H9 (cell line): Measurements from ENCODE around the gene FCHSD2. TPM values are rescaled to one million over a fixed set of nuclear protein-coding genes. Genes with fewer than 3 reads are reported as not detected.

Source experiments
- DNase-seq: peaks from one replicate; pipeline ENCODE4 v3.0.0-alpha.2; 2017
- H2AFZ ChIP-seq: one replicate; pipeline ENCODE4 v1.6.1; 2013; ENCODE audit warnings: mild to moderate bottlenecking, low read length, control low read depth, moderate library complexity
- H2AK5ac ChIP-seq: 2 replicates; pipeline ENCODE4 v1.6.1; 2013; ENCODE audit warnings: low read length, control low read depth, mixed read lengths; ENCODE audit not compliant: insufficient read length
- H2BK120ac ChIP-seq: one replicate; pipeline ENCODE4 v1.6.1; 2013; ENCODE audit warnings: low read depth, mild to moderate bottlenecking, low read length, control low read depth, inconsistent platforms; ENCODE audit not compliant: poor library complexity, severe bottlenecking
- H2BK12ac ChIP-seq: 2 replicates; pipeline ENCODE4 v1.6.1; 2013; ENCODE audit warnings: low read length, control low read depth, mixed read lengths, low read depth; ENCODE audit not compliant: insufficient read length
- H2BK15ac ChIP-seq: 2 replicates; pipeline ENCODE4 v1.6.1; 2013; ENCODE audit warnings: low read depth, low read length, control low read depth
- H2BK20ac ChIP-seq: one replicate; pipeline ENCODE4 v1.6.1; 2013; ENCODE audit warnings: low read depth, mild to moderate bottlenecking, low read length, control low read depth, inconsistent platforms; ENCODE audit not compliant: poor library complexity, severe bottlenecking
- H2BK5ac ChIP-seq: 2 replicates; pipeline ENCODE4 v1.6.1; 2013; ENCODE audit warnings: low read length, control low read depth, mixed read lengths; ENCODE audit not compliant: insufficient read length
- H3K14ac ChIP-seq: 2 replicates; pipeline ENCODE4 v1.6.1; 2013; ENCODE audit warnings: low read length, control low read depth; ENCODE audit not compliant: insufficient read depth
- H3K18ac ChIP-seq: 2 replicates; pipeline ENCODE4 v1.6.1; 2013; ENCODE audit warnings: low read depth, mild to moderate bottlenecking, mixed read lengths, low read length, control low read depth; ENCODE audit not compliant: insufficient read length
- H3K23ac ChIP-seq: 2 replicates; pipeline ENCODE4 v1.6.1; 2013; ENCODE audit warnings: low read length, control low read depth, mixed read lengths, low read depth; ENCODE audit not compliant: insufficient read length
- H3K23me2 ChIP-seq: 2 replicates; pipeline ENCODE4 v1.6.1; 2013; ENCODE audit warnings: low read depth, mild to moderate bottlenecking, mixed read lengths, low read length, control low read depth; ENCODE audit not compliant: insufficient read length, poor library complexity, severe bottlenecking
- H3K27ac ChIP-seq: 2 replicates; pipeline ENCODE4 v1.5.1; 2013; ENCODE audit warnings: low read length, control low read depth, mixed read lengths, low read depth; ENCODE audit not compliant: insufficient read length
- H3K27me3 ChIP-seq: 2 replicates; pipeline ENCODE4 v1.6.1; 2013; ENCODE audit warnings: low read length, control low read depth, inconsistent platforms; ENCODE audit not compliant: insufficient read depth
- H3K4ac ChIP-seq: 2 replicates; pipeline ENCODE4 v1.6.1; 2013; ENCODE audit warnings: low read depth, mild to moderate bottlenecking, control low read depth, inconsistent platforms, low read length, moderate library complexity
- H3K4me1 ChIP-seq: 2 replicates; pipeline ENCODE4 v1.6.1; 2013; ENCODE audit warnings: low read length, control low read depth, inconsistent platforms; ENCODE audit not compliant: insufficient read depth
- H3K4me2 ChIP-seq: 2 replicates; pipeline ENCODE4 v1.6.1; 2013; ENCODE audit warnings: low read length, control low read depth, mixed read lengths; ENCODE audit not compliant: insufficient read length, insufficient read depth
- H3K56ac ChIP-seq: 2 replicates; pipeline ENCODE4 v1.6.1; 2013; ENCODE audit warnings: low read depth, mild to moderate bottlenecking, mixed read lengths, low read length, control low read depth; ENCODE audit not compliant: insufficient read length
- H3K79me1 ChIP-seq: 2 replicates; pipeline ENCODE4 v1.6.1; 2013; ENCODE audit warnings: low read depth, mild to moderate bottlenecking, moderate library complexity, low read length, control low read depth, inconsistent platforms; ENCODE audit not compliant: insufficient read depth, poor library complexity, severe bottlenecking
- H3K79me2 ChIP-seq: 2 replicates; pipeline ENCODE4 v1.6.1; 2013; ENCODE audit warnings: low read length, control low read depth, inconsistent platforms; ENCODE audit not compliant: insufficient read depth
- H3K9ac ChIP-seq: 2 replicates; pipeline ENCODE4 v1.6.1; 2013; ENCODE audit warnings: low read length, control low read depth, mixed read lengths; ENCODE audit not compliant: insufficient read length; ENCODE audit errors: extremely low read depth
- H3K9me3 ChIP-seq: one replicate; pipeline ENCODE4 v1.6.1; 2013; ENCODE audit warnings: low read depth, low read length, inconsistent platforms; ENCODE audit not compliant: control insufficient read depth
- H3T11ph ChIP-seq: one replicate; pipeline ENCODE4 v1.6.1; 2013; ENCODE audit warnings: mild to moderate bottlenecking, low read length, control low read depth, inconsistent platforms
- H4K20me1 ChIP-seq: one replicate; pipeline ENCODE4 v1.6.1; 2013; ENCODE audit not compliant: control insufficient read depth, insufficient read length, insufficient read depth
- H4K5ac ChIP-seq: 2 replicates; pipeline ENCODE4 v1.6.1; 2013; ENCODE audit warnings: low read depth, mild to moderate bottlenecking, mixed read lengths, low read length, control low read depth; ENCODE audit not compliant: insufficient read length
- H4K8ac ChIP-seq: replicated peaks from 2 replicates; pipeline ENCODE4 v1.6.1; 2013; ENCODE audit warnings: low read length, control low read depth, mixed read lengths, low read depth; ENCODE audit not compliant: insufficient read length
- H4K91ac ChIP-seq: 2 replicates; pipeline ENCODE4 v1.6.1; 2013; ENCODE audit warnings: low read depth, mild to moderate bottlenecking, moderate library complexity, mixed read lengths, low read length, control low read depth; ENCODE audit not compliant: insufficient read length
- H3K27ac Mint-ChIP-seq, 3 experiments: 2 replicates in 2 of 3; 3 replicates in 1 of 3; pipeline ENCODE4 v1.8.0; 2020 to 2021; ENCODE audit warnings: mixed read lengths in 3 of 3, mild to moderate bottlenecking in 1 of 3, moderate library complexity in 1 of 3
- H3K27me3 Mint-ChIP-seq: 2 replicates; pipeline ENCODE4 v1.8.0; 2021; ENCODE audit warnings: low read depth, mild to moderate bottlenecking, moderate library complexity, mixed read lengths
- H3K36me3 Mint-ChIP-seq, 3 experiments: 2 replicates in 2 of 3; 3 replicates in 1 of 3; pipeline ENCODE4 v1.8.0; 2020 to 2021; ENCODE audit warnings: low read depth in 3 of 3, mixed read lengths in 3 of 3; ENCODE audit not compliant: insufficient read depth in 1 of 3
- H3K4me1 Mint-ChIP-seq, 2 experiments: 2 replicates each; pipeline ENCODE4 v1.8.0; 2020; ENCODE audit warnings: mixed read lengths in 2 of 2
- H3K4me3 Mint-ChIP-seq, 2 experiments: 2 replicates in 1 of 2; 3 replicates in 1 of 2; pipeline ENCODE4 v1.8.0; 2020 to 2021; ENCODE audit warnings: mild to moderate bottlenecking in 2 of 2, mixed read lengths in 2 of 2, moderate library complexity in 1 of 2
- H3K9me3 Mint-ChIP-seq, 2 experiments: 2 replicates in 1 of 2; 3 replicates in 1 of 2; pipeline ENCODE4 v1.8.0; 2020; ENCODE audit warnings: mild to moderate bottlenecking in 2 of 2, mixed read lengths in 2 of 2, moderate library complexity in 1 of 2
- WGBS: extraction: QIAGEN DNeasy Blood & Tissue Kit; methylation state at CpG from one replicate; pipeline ENCODE4 v1.1.7; 2013; ENCODE audit warnings: missing lambda C conversion rate, low lambda C conversion rate, mixed read lengths; ENCODE audit not compliant: insufficient read length; ENCODE audit errors: extremely low coverage; 5-methylcytosine and 5-hydroxymethylcytosine counted together
- total RNA-seq: library from RNA; stranded (reverse); gene quantifications from 2 replicates; pipeline ENCODE4 v1.2.1, GENCODE V29; 2021
- TF ChIP-seq, protein P1 (sequence below): fragments of 200-600 bp; sonication (generic); conservative IDR thresholded peaks from 3 replicates; pipeline ENCODE4 v1.8.0; 2021; ENCODE audit warnings: antibody characterized with exemption, mild to moderate bottlenecking

The FCHSD2 gene
- total RNA-seq, 1 experiment from 2014 or later: 17.8 TPM

DNA sequence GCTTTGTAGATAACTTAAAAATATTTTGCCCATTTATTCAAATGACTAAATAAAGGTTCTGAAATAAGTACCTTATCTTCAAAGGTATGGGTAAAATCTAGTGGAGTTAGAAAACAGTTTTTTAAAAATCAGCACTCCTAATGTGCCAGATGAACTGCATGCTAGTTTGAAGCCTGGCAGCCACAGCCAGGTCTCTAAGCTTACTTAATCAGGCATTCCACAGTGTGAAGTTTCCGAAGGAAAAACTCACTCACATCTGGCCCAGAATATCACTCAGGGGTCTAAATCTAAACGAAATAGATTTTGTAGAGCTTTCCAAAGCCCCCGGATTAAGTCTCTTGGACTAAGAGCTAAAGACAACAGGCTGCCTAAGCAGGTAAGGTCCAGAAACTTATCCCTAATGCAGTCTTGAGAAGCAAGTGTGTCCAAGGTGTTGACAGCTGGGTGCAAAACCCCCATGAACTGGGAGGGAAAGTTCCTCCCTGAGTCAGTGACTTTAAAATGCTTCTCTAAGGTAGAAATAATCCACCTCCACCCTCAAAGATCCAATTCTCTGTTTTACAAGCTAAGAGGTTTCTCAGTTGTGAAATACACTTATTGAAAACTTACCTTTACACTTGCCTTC lies 157.6 kb downstream of the FCHSD2 start:
- no peaks in the 10 kb centered on the region for H3K27me3 Mint-ChIP-seq
- H3K9me3 ChIP-seq: no peaks in the 10 kb centered on the region

More for the DNA sequence above, 157.6 kb downstream of the FCHSD2 start:
- Mint-ChIP-seq H3K9me3 (no peaks in the 10 kb centered on the region), H3K36me3 (peaks cover 0 to 3% (median 0%) of the 10 kb centered on the region in 3 experiments; a peak in 1 of 7 replicates), H3K4me1 (peaks cover 13 to 17% of the 10 kb centered on the region in 2 experiments), H3K27ac (no peak overlapping the region), H3K4me3 (no peak overlapping the region)
- Histone ChIP-seq H3K56ac (no peak overlapping the region), H4K20me1 (no peaks in the 10 kb centered on the region), H3K79me2 (no peaks in the 10 kb centered on the region), H2BK15ac (no peak overlapping the region), H2AFZ (no peak overlapping the region), H3K23ac (no peak overlapping the region), H4K91ac (no peak overlapping the region), H3T11ph (no peak overlapping the region), H3K18ac (no peak overlapping the region), H3K4ac (no peak overlapping the region), H3K27ac (no peak overlapping the region), H3K14ac (no peak overlapping the region), H3K27me3 (no peaks in the 10 kb centered on the region), H2AK5ac (no peak overlapping the region), H3K79me1 (no peaks in the 10 kb centered on the region), H4K5ac (no peak overlapping the region), H2BK120ac (no peak overlapping the region), H3K9ac (no peak overlapping the region), H2BK12ac (no peak overlapping the region), H2BK20ac (no peak overlapping the region), H4K8ac (no peak overlapping the region), H3K4me2 (no peak overlapping the region), H2BK5ac (no peak overlapping the region), H3K4me1 (no peaks in the 10 kb centered on the region), H3K23me2 (no peaks in the 10 kb centered on the region)
- TF ChIP-seq, protein P1, sequence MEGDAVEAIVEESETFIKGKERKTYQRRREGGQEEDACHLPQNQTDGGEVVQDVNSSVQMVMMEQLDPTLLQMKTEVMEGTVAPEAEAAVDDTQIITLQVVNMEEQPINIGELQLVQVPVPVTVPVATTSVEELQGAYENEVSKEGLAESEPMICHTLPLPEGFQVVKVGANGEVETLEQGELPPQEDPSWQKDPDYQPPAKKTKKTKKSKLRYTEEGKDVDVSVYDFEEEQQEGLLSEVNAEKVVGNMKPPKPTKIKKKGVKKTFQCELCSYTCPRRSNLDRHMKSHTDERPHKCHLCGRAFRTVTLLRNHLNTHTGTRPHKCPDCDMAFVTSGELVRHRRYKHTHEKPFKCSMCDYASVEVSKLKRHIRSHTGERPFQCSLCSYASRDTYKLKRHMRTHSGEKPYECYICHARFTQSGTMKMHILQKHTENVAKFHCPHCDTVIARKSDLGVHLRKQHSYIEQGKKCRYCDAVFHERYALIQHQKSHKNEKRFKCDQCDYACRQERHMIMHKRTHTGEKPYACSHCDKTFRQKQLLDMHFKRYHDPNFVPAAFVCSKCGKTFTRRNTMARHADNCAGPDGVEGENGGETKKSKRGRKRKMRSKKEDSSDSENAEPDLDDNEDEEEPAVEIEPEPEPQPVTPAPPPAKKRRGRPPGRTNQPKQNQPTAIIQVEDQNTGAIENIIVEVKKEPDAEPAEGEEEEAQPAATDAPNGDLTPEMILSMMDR: no peak
- no peak for DNase-seq
- no CpG with 5 or more reads among the region's 3 CpGs for WGBS
